AG09319 (cell line): ENCODE results near the gene ROGDI.

Experiments used
- DNase-seq: peaks from one replicate; pipeline ENCODE4 v3.0.0-alpha.2; 2010; ENCODE audit warnings: low read depth; ENCODE audit errors: extremely low read depth
- TF ChIP-seq, protein P1 (sequence below): IDR thresholded peaks from 2 replicates; pipeline ENCODE4 v1.5.1; 2011; ENCODE audit warnings: low read depth, mild to moderate bottlenecking, inconsistent platforms, low read length, moderate library complexity

ROGDI gene

DNA sequence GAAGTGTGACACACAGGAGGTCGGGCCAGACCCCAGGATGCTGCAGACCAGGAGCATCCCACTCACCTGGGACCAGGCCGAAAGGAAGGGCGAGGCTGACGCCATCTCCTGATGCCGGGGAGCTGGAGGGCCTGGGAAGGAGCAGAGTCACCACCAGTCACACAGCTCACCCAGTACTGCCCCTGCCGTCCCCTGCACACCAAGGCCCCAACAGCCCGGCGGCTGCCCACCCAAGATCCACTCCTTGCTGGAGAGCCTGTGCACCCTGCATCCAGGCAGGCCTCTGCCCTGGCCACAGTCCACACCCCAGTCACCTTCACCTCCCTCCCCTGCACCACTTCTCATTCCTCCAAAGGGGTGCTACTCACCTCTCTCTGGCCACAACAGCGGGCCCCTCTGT lies 40.2 kb downstream of the ROGDI start:
- no peak for DNase-seq
- TF ChIP-seq, protein P1, sequence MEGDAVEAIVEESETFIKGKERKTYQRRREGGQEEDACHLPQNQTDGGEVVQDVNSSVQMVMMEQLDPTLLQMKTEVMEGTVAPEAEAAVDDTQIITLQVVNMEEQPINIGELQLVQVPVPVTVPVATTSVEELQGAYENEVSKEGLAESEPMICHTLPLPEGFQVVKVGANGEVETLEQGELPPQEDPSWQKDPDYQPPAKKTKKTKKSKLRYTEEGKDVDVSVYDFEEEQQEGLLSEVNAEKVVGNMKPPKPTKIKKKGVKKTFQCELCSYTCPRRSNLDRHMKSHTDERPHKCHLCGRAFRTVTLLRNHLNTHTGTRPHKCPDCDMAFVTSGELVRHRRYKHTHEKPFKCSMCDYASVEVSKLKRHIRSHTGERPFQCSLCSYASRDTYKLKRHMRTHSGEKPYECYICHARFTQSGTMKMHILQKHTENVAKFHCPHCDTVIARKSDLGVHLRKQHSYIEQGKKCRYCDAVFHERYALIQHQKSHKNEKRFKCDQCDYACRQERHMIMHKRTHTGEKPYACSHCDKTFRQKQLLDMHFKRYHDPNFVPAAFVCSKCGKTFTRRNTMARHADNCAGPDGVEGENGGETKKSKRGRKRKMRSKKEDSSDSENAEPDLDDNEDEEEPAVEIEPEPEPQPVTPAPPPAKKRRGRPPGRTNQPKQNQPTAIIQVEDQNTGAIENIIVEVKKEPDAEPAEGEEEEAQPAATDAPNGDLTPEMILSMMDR: no peak

DNA sequence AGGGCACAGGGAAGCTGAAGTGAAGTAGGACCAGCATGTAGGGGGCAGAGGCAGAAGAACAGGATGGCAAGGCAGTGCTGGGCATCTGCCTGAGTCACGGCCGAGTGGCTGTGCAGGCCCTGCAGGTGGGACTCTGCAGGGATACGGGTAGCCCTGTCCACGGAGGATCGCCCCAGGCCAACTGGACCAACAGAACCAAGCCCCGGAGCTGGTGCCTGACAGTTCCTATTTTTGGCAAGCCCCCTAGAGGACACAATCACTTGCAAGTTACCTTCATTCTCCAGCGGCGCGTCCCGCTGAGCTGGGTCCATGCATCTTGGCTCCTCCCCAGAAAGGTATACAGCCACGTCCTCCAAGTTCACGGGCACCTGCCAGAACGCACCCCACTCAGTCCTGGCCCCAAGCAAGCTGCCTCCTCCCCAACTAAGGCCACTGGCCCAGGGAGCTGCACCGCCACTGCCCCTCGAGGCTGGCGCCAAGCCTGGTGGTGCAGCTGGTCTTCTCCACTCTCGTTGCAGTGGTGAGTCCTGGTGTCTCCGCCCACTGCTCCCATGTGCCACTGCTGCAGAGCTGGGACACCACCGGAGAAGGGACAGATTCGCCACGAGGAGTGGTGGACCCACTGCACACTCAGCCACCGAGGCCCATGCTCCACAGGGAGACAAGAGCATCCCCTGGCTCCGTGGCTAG lies 42.1 kb downstream of the ROGDI start:
- TF ChIP-seq, protein P1: no peak
- no peak for DNase-seq

DNA sequence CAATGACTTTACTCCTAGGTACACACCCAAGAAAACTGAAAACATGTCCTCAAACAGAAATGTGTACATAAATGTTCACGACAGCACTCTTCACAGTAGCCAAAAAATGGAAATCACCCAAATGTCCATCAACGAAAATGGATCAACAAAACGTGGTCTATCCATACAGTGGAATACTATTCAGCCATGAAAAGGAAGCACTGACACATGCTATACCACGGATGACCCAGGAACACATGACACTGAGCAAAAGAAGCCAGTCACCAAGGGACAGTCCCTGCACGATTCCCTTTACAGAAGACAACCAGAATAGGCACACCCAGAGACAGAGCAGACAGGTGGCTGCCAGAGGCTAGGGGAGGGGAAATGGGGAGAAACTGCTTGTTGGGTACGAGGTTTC lies 46.7 kb downstream of the ROGDI start:
- TF ChIP-seq, protein P1: no peak
- DNase-seq: no peak

DNA sequence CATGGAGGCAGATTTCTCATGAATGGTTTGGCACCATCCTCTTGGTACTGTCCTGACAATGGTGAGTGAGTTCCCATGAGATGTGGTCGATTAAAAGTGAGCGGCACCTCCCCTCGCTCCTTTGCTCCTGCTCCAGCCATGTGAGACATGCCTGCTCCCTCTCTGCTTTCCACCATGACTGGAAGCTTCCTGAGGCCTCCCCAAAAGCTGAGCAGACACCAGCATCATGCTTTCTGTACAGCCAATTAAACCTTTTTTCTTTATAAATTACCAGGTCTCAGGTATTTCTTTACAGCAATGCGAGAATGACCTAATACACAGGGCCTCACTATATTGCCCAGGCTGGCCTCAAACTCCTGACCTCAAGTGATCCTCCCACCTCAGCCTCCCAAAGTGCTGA lies 47.6 kb downstream of the ROGDI start:
- TF ChIP-seq, protein P1: no peak

DNA sequence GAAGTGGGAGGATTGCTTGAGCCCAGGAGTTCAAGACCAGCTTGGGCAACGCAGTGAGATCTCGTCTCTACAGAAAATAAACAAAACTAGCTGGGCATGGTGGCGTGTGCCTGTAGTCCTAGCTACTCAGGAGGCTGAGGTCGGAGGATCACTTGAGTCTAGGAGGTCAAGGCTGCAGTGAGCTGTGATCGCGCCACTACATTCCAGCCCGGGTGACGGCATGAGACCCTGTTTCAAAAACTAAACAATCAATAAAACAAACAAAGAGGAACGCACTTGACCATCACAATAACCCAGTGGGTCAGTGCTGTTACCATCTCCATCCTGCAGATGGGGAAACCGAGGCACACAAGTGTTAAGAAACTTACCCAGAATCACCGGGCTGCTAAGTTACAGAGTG lies 49.2 kb downstream of the ROGDI start:
- no peak for DNase-seq
- TF ChIP-seq, protein P1: no peak

More for the DNA sequence above, 47.6 kb downstream of the ROGDI start:
- DNase-seq: no peak

DNA sequence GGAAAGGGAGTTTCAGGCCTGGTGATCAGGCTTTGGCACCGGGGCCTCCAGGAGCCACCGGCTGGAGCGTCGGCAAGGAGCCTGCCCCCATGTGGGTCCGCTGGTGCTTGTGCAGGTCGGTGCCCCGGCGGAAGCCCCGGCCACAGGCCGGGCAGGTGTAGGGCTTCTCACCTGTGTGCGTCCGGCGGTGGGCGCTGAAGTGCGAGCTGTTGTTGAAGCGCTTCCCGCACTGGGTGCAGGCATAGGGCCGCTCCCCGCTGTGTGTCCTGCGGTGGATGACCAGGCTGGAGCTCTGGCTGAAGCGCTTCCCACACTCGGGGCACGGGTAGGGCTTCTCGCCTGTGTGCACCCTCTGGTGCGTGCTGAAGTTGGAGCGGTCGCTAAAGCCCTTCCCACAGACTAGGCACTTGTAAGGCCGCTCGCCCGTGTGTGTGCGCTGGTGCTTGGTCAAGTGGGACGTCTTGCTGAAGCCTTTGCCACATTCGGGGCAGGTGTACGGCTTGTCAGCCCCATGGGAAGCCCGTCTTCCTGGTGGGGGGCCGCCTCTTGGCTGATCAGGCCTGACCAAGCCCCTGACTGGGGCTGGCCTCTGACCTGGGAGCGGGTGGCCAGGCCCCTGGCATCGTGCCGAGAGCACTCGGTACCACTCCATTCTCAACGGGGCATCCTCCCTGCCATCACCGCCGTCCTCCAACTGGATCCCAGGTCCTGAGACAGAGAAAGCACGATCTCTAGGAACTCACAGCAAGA lies 49.9 kb downstream of the ROGDI start:
- DNase-seq: no peak
- TF ChIP-seq, protein P1: no peak

DNA sequence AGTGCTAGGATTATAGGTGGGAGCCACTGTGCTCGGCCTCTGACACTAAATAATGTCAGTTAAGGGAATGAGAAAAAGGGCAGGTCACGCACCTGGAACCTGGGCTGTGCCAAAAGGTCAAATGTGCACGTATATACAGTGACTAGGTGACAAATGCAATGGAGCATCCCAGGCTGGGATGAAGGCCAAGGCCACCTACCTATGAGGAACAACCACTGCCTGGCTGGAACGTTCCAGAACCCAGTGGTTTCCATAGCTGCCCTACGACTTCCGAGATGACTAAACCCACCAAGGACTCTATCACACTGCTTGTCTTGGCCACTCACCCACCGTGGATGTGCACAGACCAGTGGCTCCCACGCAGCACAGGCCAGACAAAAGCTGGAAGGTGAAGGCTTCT lies 51.5 kb downstream of the ROGDI start:
- no peak for DNase-seq
- TF ChIP-seq, protein P1: no peak
